Epithelial cell of proximal tubule (primary cell): Measurements from ENCODE around the gene CNIH3. TPM values are rescaled to one million over a fixed set of nuclear protein-coding genes. Genes with fewer than 3 reads are reported as not detected.

ENCODE experiments used
- DNase-seq: peaks from one replicate; pipeline ENCODE4 v3.0.0-alpha.2; 2011; ENCODE audit warnings: low read depth
- H3K4me3 ChIP-seq: 2 replicates; pipeline ENCODE4 v1.5.1; 2011; ENCODE audit warnings: low read depth, mild to moderate bottlenecking, low read length
- total RNA-seq: library from RNA; depleted of rRNA; stranded (reverse); fragments of >200 nt; gene quantifications from 2 replicates; pipeline ENCODE4 v1.2.3, GENCODE V29; 2015
- TF ChIP-seq, protein P1 (sequence below): conservative IDR thresholded peaks from 2 replicates; pipeline ENCODE4 v1.5.1; 2012; ENCODE audit warnings: low read depth, mild to moderate bottlenecking, low read length

CNIH3 gene
- total RNA-seq, 1 donor from 2014 or later, result 1.4 TPM

GRCh38 chr1:224585051-224585450 lies 31.1 kb upstream of the CNIH3 start:
- TF ChIP-seq, protein P1, sequence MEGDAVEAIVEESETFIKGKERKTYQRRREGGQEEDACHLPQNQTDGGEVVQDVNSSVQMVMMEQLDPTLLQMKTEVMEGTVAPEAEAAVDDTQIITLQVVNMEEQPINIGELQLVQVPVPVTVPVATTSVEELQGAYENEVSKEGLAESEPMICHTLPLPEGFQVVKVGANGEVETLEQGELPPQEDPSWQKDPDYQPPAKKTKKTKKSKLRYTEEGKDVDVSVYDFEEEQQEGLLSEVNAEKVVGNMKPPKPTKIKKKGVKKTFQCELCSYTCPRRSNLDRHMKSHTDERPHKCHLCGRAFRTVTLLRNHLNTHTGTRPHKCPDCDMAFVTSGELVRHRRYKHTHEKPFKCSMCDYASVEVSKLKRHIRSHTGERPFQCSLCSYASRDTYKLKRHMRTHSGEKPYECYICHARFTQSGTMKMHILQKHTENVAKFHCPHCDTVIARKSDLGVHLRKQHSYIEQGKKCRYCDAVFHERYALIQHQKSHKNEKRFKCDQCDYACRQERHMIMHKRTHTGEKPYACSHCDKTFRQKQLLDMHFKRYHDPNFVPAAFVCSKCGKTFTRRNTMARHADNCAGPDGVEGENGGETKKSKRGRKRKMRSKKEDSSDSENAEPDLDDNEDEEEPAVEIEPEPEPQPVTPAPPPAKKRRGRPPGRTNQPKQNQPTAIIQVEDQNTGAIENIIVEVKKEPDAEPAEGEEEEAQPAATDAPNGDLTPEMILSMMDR, result no peak
- no peak overlapping the region for H3K4me3 ChIP-seq
- DNase-seq, result no peak

DNA sequence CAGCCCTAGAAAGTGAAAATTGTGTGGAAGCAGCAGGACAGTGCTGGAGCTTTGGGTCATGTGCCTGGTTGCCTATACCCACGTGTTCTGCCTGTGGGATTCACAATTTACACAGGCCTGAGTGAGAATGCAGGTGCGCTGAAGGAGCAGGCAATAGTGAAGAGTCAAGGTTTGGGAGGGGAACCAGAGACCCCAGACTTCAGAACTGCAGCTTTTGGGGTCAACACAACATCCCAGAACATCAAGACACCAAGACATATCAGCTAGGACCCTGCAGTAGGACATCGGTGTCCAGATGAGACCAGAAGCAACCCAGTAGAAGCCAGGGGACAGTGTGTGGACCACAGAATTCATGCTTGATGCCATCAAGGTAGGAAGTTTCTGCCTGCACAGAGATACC lies 29.1 kb upstream of the CNIH3 start:
- no peak for DNase-seq
- TF ChIP-seq, protein P1, result no peak
- H3K4me3 ChIP-seq, result no peak overlapping the region

DNA sequence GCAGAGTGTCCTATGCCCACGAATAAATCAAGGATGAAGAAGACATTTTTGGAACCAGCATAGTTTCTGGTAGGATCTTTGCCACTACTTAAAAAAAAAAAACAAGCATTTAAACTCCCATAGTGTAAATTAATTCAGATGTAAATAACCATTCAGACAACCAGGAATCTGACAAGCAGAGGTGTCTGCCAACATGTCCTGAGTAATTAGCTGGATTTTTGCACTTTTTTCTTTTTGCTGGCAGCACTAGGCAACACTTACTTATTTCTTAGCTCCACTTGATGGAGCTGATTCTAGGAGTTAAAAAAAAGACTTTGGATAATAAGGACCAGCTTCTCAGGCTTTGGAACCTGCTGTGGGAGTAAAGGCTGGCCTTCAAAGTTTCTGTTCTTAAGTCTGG lies 27.6 kb upstream of the CNIH3 start:
- H3K4me3 ChIP-seq, result no peak overlapping the region
- TF ChIP-seq, protein P1, result no peak
- DNase-seq, result no peak

DNA sequence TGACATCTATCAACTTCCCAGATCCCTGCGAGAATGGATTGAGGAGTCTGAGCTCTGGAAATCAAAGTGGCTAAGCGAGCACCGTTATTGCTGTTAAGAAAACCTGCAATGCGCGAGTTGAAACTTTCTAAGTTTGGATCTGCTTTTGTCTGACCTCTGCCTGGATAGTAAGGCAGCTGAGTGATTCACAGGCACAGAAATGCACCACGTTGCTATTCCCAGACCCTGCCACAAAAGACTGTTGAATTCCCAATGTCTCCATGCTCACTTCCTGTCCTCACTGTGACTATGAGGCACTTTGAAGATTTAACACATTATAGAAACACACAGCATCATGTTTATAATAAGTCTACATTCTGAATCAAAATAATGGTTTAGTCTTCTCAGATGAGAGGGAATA lies 27.1 kb upstream of the CNIH3 start:
- no peak overlapping the region for H3K4me3 ChIP-seq
- TF ChIP-seq, protein P1, result no peak
- DNase-seq, result no peak

DNA sequence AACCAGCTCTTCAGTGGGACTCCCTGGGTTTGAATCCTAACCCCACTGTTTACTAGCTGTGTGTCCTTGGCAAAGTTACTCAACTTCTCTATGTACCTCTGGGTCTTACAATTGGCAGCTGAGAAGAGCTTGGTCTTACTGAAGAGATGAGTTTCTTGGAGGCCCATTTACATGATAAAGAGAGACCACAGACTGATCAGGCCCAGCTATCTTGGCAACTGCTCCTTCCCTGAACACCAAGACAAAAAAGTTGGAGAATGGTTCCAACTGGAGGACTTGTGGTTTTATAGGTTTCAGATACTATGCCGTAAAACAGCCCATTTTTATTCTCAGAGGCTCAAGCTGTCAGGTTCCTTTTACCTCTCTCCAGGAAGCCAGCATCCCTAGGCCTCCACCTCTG lies 24.8 kb upstream of the CNIH3 start:
- no peak overlapping the region for H3K4me3 ChIP-seq
- DNase-seq, result no peak
- TF ChIP-seq, protein P1, result no peak

- TF ChIP-seq, protein P1, result no peak
- H3K4me3 ChIP-seq, result no peak overlapping the region
- peak; percentile 59 for DNase-seq
Measured at GRCh38 chr1:224592636-224593582, 23.2 kb upstream of the CNIH3 start.

- no peak overlapping the region for H3K4me3 ChIP-seq
- TF ChIP-seq, protein P1, result peak; percentile 3
- DNase-seq, result no peak
Measured at GRCh38 chr1:224594360-224594759, 21.8 kb upstream of the CNIH3 start.
